Adrenal gland (tissue), 12 donors: ENCODE measurements around the gene MBNL3. TPM values are rescaled to one million over a fixed set of nuclear protein-coding genes. Genes with fewer than 3 reads are reported as not detected.

Experiments used
- DNase-seq, 7 donors: peaks; one replicate each; pipeline ENCODE4 v3.0.0-alpha.2; 2019 to 2020
- H3K27ac ChIP-seq, 5 donors: fragments of 200-600 bp; sonication (generic) in 4 of 5; 1 replicate in 3 of 5; 2 replicates in 2 of 5; pipeline versions ENCODE4 v1.5.1 to v1.8.0; 2016 to 2020; ENCODE audit warnings: mild to moderate bottlenecking in 1 of 5
- H3K27me3 ChIP-seq: fragments of 200-600 bp; 2 replicates; pipeline ENCODE4 v1.8.0; 2021
- H3K36me3 ChIP-seq, 2 donors: fragments of 200-600 bp; replicated peaks in 1 of 2; 1 replicate in 1 of 2; 2 replicates in 1 of 2; pipeline versions ENCODE4 v1.5.1 to v1.8.0; 2018 to 2022
- H3K4me1 ChIP-seq, 2 donors: fragments of 200-600 bp; replicated peaks in 1 of 2; 1 replicate in 1 of 2; 2 replicates in 1 of 2; pipeline versions ENCODE4 v1.5.1 to v1.8.0; 2018 to 2021
- H3K4me3 ChIP-seq, 4 donors: fragments of 200-600 bp; sonication (generic) in 3 of 4; one replicate each; pipeline ENCODE4 v1.5.1; 2016 to 2018
- H3K9me3 ChIP-seq, 3 donors: fragments of 200-600 bp; sonication (generic) in 1 of 3; replicated peaks in 1 of 3; 1 replicate in 2 of 3; 2 replicates in 1 of 3; pipeline versions ENCODE4 v1.5.1 to v1.8.0; 2016 to 2021
- CTCF ChIP-seq, 6 experiments: fragments of 450-650 bp in 4 of 6; fragments of 200-600 bp in 2 of 6; sonication (generic) in 1 of 6; IDR thresholded peaks; 1 replicate in 5 of 6; 2 replicates in 1 of 6; pipeline versions ENCODE4 v1.5.1 to v1.8.0; 2016 to 2021; ENCODE audit warnings: antibody characterized with exemption in 6 of 6, mild to moderate bottlenecking in 2 of 6, moderate library complexity in 1 of 6
- POLR2A ChIP-seq, 2 donors: fragments of 450-650 bp; IDR thresholded peaks; one replicate each; pipeline ENCODE4 v1.6.1; 2017; ENCODE audit warnings: antibody characterized with exemption in 2 of 2, mild to moderate bottlenecking in 2 of 2, moderate library complexity in 1 of 2
- WGBS, 4 donors: extraction: QIAGEN DNeasy Blood & Tissue Kit in 2 of 4; methylation state at CpG; one replicate each; pipeline versions ENCODE4 v1.1.5 to v1.1.7; 2013 to 2017; 5-methylcytosine and 5-hydroxymethylcytosine counted together
- intact Hi-C, 2 donors: fragments of 100-400 bp; cut with DNase I; formaldehyde crosslinking; loops; one replicate each; pipeline versions ENCODE4 v1.14.1 to v1.15.0; 2022 to 2023
- polyA plus RNA-seq, 3 donors: library from polyadenylated mRNA; stranded (reverse); fragments of 200-250 nt in 2 of 3; fragments of 350-450 nt in 1 of 3; fragmentation: Illumina TruSeq in 1 of 3; extraction: RNeasy Lipid Tissue Mini Kit (QIAGEN cat#74804) in 1 of 3; gene quantifications; one replicate each; pipeline ENCODE4 v1.2.3, GENCODE V29; 2013 to 2014
- total RNA-seq, 9 donors: library from RNA; depleted of rRNA in 4 of 9; stranded (reverse); fragments of >200 nt in 4 of 9; fragments of 120-200 nt in 1 of 9; fragmentation: NEBNext Ultra II Directional in 1 of 9; extraction: Animal tissue kit (Norgen Biotek cat#: 25700) in 1 of 9; gene quantifications; one replicate each; pipeline versions ENCODE4 v1.1.0 to v1.2.4, GENCODE V29; 2013 to 2023
- donor health status: healthy with polysubstance abuse.
- donor health status: Bipolar disorder and iron deficiency.
- donor health status: DM: yes; HTN: yes; CAD: no.
- donor health status: DM: no; HTN: no; CAD: no.
- donor health status: DM: no; HTN: no; CAD: no.
- donor health status: DM: yes; HTN: yes; CAD: no.

Gene MBNL3
- total and polyA plus RNA-seq, 12 donors = 2.4 to 166 (median 53.2) TPM

GRCh38 chrX:132384301-132384700 is 104.5 kb downstream of the MBNL3 start:
- WGBS, 4 donors = 64 to 97% (median 76%) methylated on average over 2 of the region's 2 CpGs
- Histone ChIP-seq H3K36me3 (no peaks in the 10 kb centered on the region), H3K4me1 (no peaks in the 10 kb centered on the region), H3K4me3 (no peak overlapping the region), H3K27me3 (no peaks in the 10 kb centered on the region), H3K9me3 (no peaks in the 10 kb centered on the region), H3K27ac (no peak overlapping the region)
- DNase-seq = no peak
- no peak for TF ChIP-seq POLR2A (IDR thresholded peaks at IDR 0.05)
- TF ChIP-seq CTCF (IDR thresholded peaks at IDR 0.05) = no peak
- intact Hi-C loops = no loop called here

GRCh38 chrX:132382068-132382467 is 106.8 kb downstream of the MBNL3 start:
- Histone ChIP-seq H3K4me3 (no peak overlapping the region), H3K4me1 (no peaks in the 10 kb centered on the region), H3K36me3 (no peaks in the 10 kb centered on the region), H3K27ac (no peak overlapping the region), H3K27me3 (no peaks in the 10 kb centered on the region), H3K9me3 (no peaks in the 10 kb centered on the region)
- TF ChIP-seq POLR2A (IDR thresholded peaks at IDR 0.05) = no peak
- TF ChIP-seq CTCF (IDR thresholded peaks at IDR 0.05) = no peak
- DNase-seq = no peak
- intact Hi-C loops = no loop called here
- WGBS, 4 donors = 81 to 99% (median 89%) methylated on average over 7 of the region's 7 CpGs

- Histone ChIP-seq H3K4me1 (no peaks in the 10 kb centered on the region), H3K4me3 (no peak overlapping the region), H3K27me3 (no peaks in the 10 kb centered on the region), H3K36me3 (no peaks in the 10 kb centered on the region), H3K27ac (no peak overlapping the region), H3K9me3 (no peaks in the 10 kb centered on the region)
- WGBS, 4 donors = 73 to 94% (median 88%) methylated on average over 2 of the region's 2 CpGs
- no peak for DNase-seq
- TF ChIP-seq POLR2A (IDR thresholded peaks at IDR 0.05) (no peak), CTCF (IDR thresholded peaks at IDR 0.05) (no peak)
- intact Hi-C loops = no loop called here
Measured at GRCh38 chrX:132378281-132378680, 110.6 kb downstream of the MBNL3 start.

- H3K4me3 ChIP-seq = no peak overlapping the region
- H3K27me3 ChIP-seq = no peaks in the 10 kb centered on the region
- H3K27ac ChIP-seq = no peak overlapping the region
- no peaks in the 10 kb centered on the region for H3K9me3 ChIP-seq
- 47 to 85% (median 60%) methylated on average over 2 of the region's 2 CpGs for WGBS, 4 donors
- no peaks in the 10 kb centered on the region for H3K36me3 ChIP-seq
- no peak for DNase-seq
- intact Hi-C loops = no loop called here
- TF ChIP-seq CTCF (IDR thresholded peaks at IDR 0.05) = no peak
- TF ChIP-seq POLR2A (IDR thresholded peaks at IDR 0.05) = no peak
- H3K4me1 ChIP-seq = no peaks in the 10 kb centered on the region
Measured at GRCh38 chrX:132375941-132376340, 112.9 kb downstream of the MBNL3 start.
